Keratinocyte (primary cell): Measurements from ENCODE around the gene HCN2. TPM values are rescaled to one million over a fixed set of nuclear protein-coding genes. Genes with fewer than 3 reads are reported as not detected.

Source experiments
- DNase-seq: peaks from one replicate; pipeline ENCODE4 v3.0.0-alpha.2; 2011; ENCODE audit warnings: low read depth, missing footprints, low spot score
- FAIRE-seq: peaks from 2 replicates; lab custom pipeline; 2011; peaks lifted over from hg19 to GRCh38; lab: Jason Lieb, UNC
- H2AFZ ChIP-seq: 2 replicates; pipeline ENCODE4 v1.6.0; 2012; ENCODE audit warnings: low read length, control low read depth, inconsistent platforms; ENCODE audit not compliant: control insufficient read depth
- H3K27ac ChIP-seq: 2 replicates; pipeline ENCODE4 v1.5.1; 2011; ENCODE audit warnings: low read length; ENCODE audit not compliant: control insufficient read depth, insufficient read depth
- H3K27me3 ChIP-seq: 3 replicates; pipeline ENCODE4 v1.6.0; 2011; ENCODE audit warnings: low read length; ENCODE audit not compliant: control insufficient read depth, insufficient read depth; ENCODE audit errors: extremely low read depth
- H3K36me3 ChIP-seq, 2 experiments: 2 replicates in 1 of 2; 3 replicates in 1 of 2; pipeline ENCODE4 v1.5.1; 2011; ENCODE audit warnings: low read length in 2 of 2, mild to moderate bottlenecking in 1 of 2; ENCODE audit not compliant: control insufficient read depth in 2 of 2, insufficient read depth in 2 of 2; ENCODE audit errors: extremely low read depth in 1 of 2
- H3K4me1 ChIP-seq: 3 replicates; pipeline ENCODE4 v1.5.1; 2011; ENCODE audit warnings: low read length; ENCODE audit not compliant: control insufficient read depth, insufficient read depth; ENCODE audit errors: extremely low read depth
- H3K4me2 ChIP-seq: 3 replicates; pipeline ENCODE4 v1.6.0; 2011; ENCODE audit warnings: low read depth, low read length; ENCODE audit not compliant: control insufficient read depth, insufficient read depth; ENCODE audit errors: extremely low read depth
- H3K4me3 ChIP-seq, 3 experiments: fragments of 200-600 bp in 1 of 3; sonication (generic) in 1 of 3; 2 replicates in 2 of 3; 3 replicates in 1 of 3; pipeline ENCODE4 v1.5.1; 2011 to 2016; ENCODE audit warnings: low read length in 3 of 3, mild to moderate bottlenecking in 3 of 3, control low read depth in 2 of 3, inconsistent platforms in 1 of 3, low read depth in 1 of 3, mixed read lengths in 1 of 3, mixed run types in 1 of 3, moderate library complexity in 1 of 3; ENCODE audit not compliant: control insufficient read depth in 2 of 3, insufficient read depth in 2 of 3; ENCODE audit errors: extremely low read depth in 1 of 3
- H3K79me2 ChIP-seq: 2 replicates; pipeline ENCODE4 v1.6.0; 2012; ENCODE audit warnings: low read length; ENCODE audit not compliant: control insufficient read depth, insufficient read depth
- H3K9ac ChIP-seq: 3 replicates; pipeline ENCODE4 v1.6.0; 2011; ENCODE audit warnings: low read length; ENCODE audit not compliant: control insufficient read depth, insufficient read depth; ENCODE audit errors: extremely low read depth
- H3K9me1 ChIP-seq: 3 replicates; pipeline ENCODE4 v1.6.0; 2011; ENCODE audit warnings: low read length; ENCODE audit not compliant: control insufficient read depth, insufficient read depth; ENCODE audit errors: extremely low read depth
- H3K9me3 ChIP-seq: 2 replicates; pipeline ENCODE4 v1.5.1; 2012; ENCODE audit warnings: low read depth, low read length; ENCODE audit not compliant: control insufficient read depth
- H4K20me1 ChIP-seq: 3 replicates; pipeline ENCODE4 v1.6.0; 2011; ENCODE audit warnings: low read length; ENCODE audit not compliant: control insufficient read depth, insufficient read depth; ENCODE audit errors: extremely low read depth
- EZH2 ChIP-seq: IDR thresholded peaks from one replicate; pipeline ENCODE4 v1.6.1; 2012; ENCODE audit warnings: inconsistent platforms, mild to moderate bottlenecking, low read length, moderate library complexity
- dilution Hi-C: fragments of 300-500 bp; cut with MboI; formaldehyde crosslinking; loops from one replicate; pipeline ENCODE4 v1.7.0; 2020; ENCODE audit warnings: low sequenced_read_pairs; ENCODE audit not compliant: extremely low pct_ligation_motif_present
- polyA plus RNA-seq, 5 experiments: library from polyadenylated mRNA; depleted of rRNA in 3 of 5; stranded (reverse) in 3 of 5; stranded (forward) in 1 of 5; unstranded in 1 of 5; fragments of >200 nt; gene quantifications; 1 replicate in 1 of 5; 2 replicates in 3 of 5; 3 replicates in 1 of 5; pipeline versions ENCODE4 v1.2.1 to v1.2.3, GENCODE V29; 2011 to 2012; ENCODE audit warnings: missing spikeins in 2 of 5, low read depth in 1 of 5, low replicate concordance in 1 of 5
- TF ChIP-seq, protein P1 (sequence below), 3 experiments: IDR thresholded peaks in 1 of 3; conservative IDR thresholded peaks in 1 of 3; optimal IDR thresholded peaks in 1 of 3; 2 replicates in 2 of 3; 3 replicates in 1 of 3; pipeline versions ENCODE3 to v1.5.1; 2011; ENCODE audit warnings: low read length in 3 of 3, mild to moderate bottlenecking in 3 of 3, moderate library complexity in 2 of 3, control low read depth in 1 of 3, inconsistent platforms in 1 of 3; ENCODE audit not compliant: insufficient read depth in 2 of 3; ENCODE audit errors: extremely low read depth in 1 of 3

HCN2 gene
- polyA plus RNA-seq, 1 donor (not counting 4 experiments of a cell fraction or from before 2014, with no cell fraction given) = 0.13 TPM

DNA sequence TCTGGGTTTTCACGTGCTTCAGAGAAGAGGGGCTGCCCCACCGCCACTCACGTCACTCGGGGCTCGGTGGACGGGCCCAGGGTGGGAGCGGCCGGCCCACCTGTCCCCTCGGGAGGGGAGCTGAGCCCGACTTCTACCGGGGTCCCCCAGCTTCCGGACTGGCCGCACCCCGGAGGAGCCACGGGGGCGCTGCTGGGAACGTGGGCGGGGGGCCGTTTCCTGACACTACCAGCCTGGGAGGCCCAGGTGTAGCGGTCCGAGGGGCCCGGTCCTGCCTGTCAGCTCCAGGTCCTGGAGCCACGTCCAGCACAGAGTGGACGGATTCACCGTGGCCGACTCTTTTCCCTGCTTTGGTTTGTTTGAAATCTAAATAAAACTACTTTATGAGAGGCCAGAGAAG is 48.0 kb upstream of the HCN2 start:
- H3K27me3 ChIP-seq = no peaks in the 10 kb centered on the region
- FAIRE-seq = no peak

GRCh38 chr19:542173-542866 is 47.4 kb upstream of the HCN2 start:
- no peak for FAIRE-seq
- Histone ChIP-seq H3K27me3 (no peaks in the 10 kb centered on the region), H3K4me3 (no peak overlapping the region), H2AFZ (no peak overlapping the region), H3K4me2 (no peak overlapping the region), H3K79me2 (peaks cover 3% of the 10 kb centered on the region), H3K9me1 (no peaks in the 10 kb centered on the region), H3K9ac (no peak overlapping the region), H3K27ac (no peak overlapping the region), H4K20me1 (no peaks in the 10 kb centered on the region), H3K36me3 (peaks cover 9 to 17% of the 10 kb centered on the region in 2 experiments), H3K4me1 (no peaks in the 10 kb centered on the region), H3K9me3 (no peaks in the 10 kb centered on the region)
- DNase-seq = no peak
- dilution Hi-C loops = no loop called here
- TF ChIP-seq, protein P1, sequence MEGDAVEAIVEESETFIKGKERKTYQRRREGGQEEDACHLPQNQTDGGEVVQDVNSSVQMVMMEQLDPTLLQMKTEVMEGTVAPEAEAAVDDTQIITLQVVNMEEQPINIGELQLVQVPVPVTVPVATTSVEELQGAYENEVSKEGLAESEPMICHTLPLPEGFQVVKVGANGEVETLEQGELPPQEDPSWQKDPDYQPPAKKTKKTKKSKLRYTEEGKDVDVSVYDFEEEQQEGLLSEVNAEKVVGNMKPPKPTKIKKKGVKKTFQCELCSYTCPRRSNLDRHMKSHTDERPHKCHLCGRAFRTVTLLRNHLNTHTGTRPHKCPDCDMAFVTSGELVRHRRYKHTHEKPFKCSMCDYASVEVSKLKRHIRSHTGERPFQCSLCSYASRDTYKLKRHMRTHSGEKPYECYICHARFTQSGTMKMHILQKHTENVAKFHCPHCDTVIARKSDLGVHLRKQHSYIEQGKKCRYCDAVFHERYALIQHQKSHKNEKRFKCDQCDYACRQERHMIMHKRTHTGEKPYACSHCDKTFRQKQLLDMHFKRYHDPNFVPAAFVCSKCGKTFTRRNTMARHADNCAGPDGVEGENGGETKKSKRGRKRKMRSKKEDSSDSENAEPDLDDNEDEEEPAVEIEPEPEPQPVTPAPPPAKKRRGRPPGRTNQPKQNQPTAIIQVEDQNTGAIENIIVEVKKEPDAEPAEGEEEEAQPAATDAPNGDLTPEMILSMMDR (optimal IDR thresholded peaks at IDR 0.05 in 1 of 3, IDR thresholded peaks at IDR 0.05 in 1 of 3, conservative IDR thresholded peaks at IDR 0.05 in 1 of 3; ENCODE audit: extremely low read depth in 1 of 3, insufficient read depth in 2 of 3, low read length in 3 of 3) = no peak
- TF ChIP-seq EZH2 = no peak

More for the DNA sequence above, 48.0 kb upstream of the HCN2 start:
- Histone ChIP-seq H3K4me1 (no peaks in the 10 kb centered on the region), H3K9ac (no peak overlapping the region), H4K20me1 (no peaks in the 10 kb centered on the region), H3K36me3 (peaks cover 9 to 17% of the 10 kb centered on the region in 2 experiments), H3K9me3 (no peaks in the 10 kb centered on the region), H3K4me3 (no peak overlapping the region), H3K79me2 (peaks cover 3% of the 10 kb centered on the region), H2AFZ (no peak overlapping the region), H3K4me2 (no peak overlapping the region), H3K27ac (no peak overlapping the region), H3K9me1 (no peaks in the 10 kb centered on the region)
- dilution Hi-C loops = no loop called here
- no peak for DNase-seq
- TF ChIP-seq, protein P1 (optimal IDR thresholded peaks at IDR 0.05 in 1 of 3, IDR thresholded peaks at IDR 0.05 in 1 of 3, conservative IDR thresholded peaks at IDR 0.05 in 1 of 3; ENCODE audit: extremely low read depth in 1 of 3, insufficient read depth in 2 of 3, low read length in 3 of 3) = no peak
- TF ChIP-seq EZH2 = no peak
